NT2/D1 (cell line): ENCODE results near the gene ZNF32.

Source experiments
- DNase-seq: peaks from one replicate; pipeline ENCODE4 v3.0.0-alpha.2; 2011; ENCODE audit warnings: low read depth, low spot score
- H3K27me3 ChIP-seq: 2 replicates; pipeline ENCODE4 v1.6.0; 2011; ENCODE audit warnings: mild to moderate bottlenecking; ENCODE audit not compliant: insufficient read length, insufficient read depth
- H3K36me3 ChIP-seq: 2 replicates; pipeline ENCODE4 v1.6.1; 2011; ENCODE audit warnings: mild to moderate bottlenecking, low read length, mixed read lengths; ENCODE audit not compliant: insufficient read depth, insufficient read length
- H3K4me1 ChIP-seq: 2 replicates; pipeline ENCODE4 v1.5.1; 2011; ENCODE audit not compliant: insufficient read depth, insufficient read length
- H3K4me3 ChIP-seq: 2 replicates; pipeline ENCODE4 v1.5.1; 2011; ENCODE audit warnings: low read depth; ENCODE audit not compliant: insufficient read length
- H3K9ac ChIP-seq: 2 replicates; pipeline ENCODE4 v1.6.0; 2011; ENCODE audit warnings: low read depth; ENCODE audit not compliant: insufficient read length
- H3K9me3 ChIP-seq: 2 replicates; pipeline ENCODE4 v1.5.1; 2011; ENCODE audit warnings: mild to moderate bottlenecking, low read length; ENCODE audit not compliant: insufficient read depth
- SUZ12 ChIP-seq: IDR thresholded peaks from 2 replicates; pipeline ENCODE4 v1.6.1; 2011; ENCODE audit not compliant: insufficient read length, insufficient read depth; ENCODE audit errors: extremely low read depth
- YY1 ChIP-seq: IDR thresholded peaks from 2 replicates; pipeline ENCODE4 v1.6.1; 2011; ENCODE audit not compliant: insufficient read length, insufficient read depth
- ZNF274 ChIP-seq: IDR thresholded peaks from 2 replicates; pipeline ENCODE4 v1.6.1; 2011; ENCODE audit warnings: mild to moderate bottlenecking, low read depth, low read length

ZNF32 gene

DNA sequence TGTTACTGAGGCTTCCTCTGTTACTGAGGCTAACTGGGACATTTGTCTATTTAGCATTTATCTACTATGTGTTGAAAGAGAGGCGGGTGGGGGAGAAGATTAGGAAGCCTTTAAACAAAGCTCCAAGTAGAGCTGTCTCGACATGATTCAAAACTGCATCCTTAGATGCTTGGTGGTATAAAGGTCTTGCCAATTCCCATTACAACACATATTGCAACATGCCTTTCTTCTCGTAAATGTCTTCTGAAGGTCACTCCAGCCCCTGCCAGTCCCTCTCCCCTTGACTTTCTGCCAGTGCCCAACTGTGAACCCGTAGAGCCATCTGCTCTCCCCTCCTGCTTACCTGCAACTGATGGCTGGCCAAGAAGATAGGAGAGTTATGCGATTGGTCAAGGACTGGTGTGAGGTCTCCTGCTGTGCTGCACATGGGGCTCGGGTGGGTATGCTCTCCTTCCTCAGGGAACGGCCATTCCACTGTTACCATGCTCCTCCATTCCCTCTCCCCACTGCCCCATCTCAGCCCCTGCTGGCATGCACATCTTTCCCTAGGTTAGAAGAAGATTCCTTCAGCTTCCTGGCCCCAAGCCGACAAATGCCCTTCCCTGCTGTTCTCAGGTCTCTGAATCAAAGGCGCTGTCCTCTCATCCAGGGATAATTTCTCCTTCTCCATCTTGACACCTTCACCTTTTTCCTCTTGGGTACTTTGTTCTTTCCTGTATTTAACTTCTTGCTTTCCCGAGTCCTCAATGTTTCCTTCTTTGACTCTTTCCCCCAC, 43.6 kb upstream of the ZNF32 start:
- Histone ChIP-seq H3K4me3 (no peak overlapping the region), H3K4me1 (peaks cover 2% of the 10 kb centered on the region), H3K9me3 (no peaks in the 10 kb centered on the region), H3K9ac (no peak overlapping the region), H3K27me3 (peaks cover 23% of the 10 kb centered on the region), H3K36me3 (no peaks in the 10 kb centered on the region)
- TF ChIP-seq ZNF274 (no peak), YY1 (no peak), SUZ12 (no peak)
- no peak for DNase-seq

DNA sequence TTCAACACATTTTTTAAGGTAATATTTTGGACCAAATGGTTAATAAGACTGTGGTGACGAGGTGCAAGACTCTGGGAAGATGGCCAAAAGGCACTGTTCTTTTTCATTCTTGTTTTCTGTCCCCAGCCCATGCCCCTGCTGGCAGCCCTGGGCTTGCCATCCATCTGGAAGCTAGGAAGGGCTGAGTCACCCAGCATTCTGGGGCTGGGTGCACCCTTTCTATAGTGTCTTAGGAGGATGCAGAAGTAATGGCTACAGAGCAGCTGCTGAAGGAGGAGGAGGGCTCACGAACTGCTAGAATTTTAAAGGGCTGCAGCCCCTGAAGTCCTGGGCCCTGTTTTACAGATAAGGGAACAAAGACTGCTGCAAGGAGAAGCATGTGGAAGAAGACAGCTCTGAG, 42.8 kb upstream of the ZNF32 start:
- H3K4me3 ChIP-seq, result no peak overlapping the region
- H3K4me1 ChIP-seq, result peaks cover 3% of the 10 kb centered on the region
- TF ChIP-seq SUZ12 (no peak), ZNF274 (no peak), YY1 (no peak)
- H3K36me3 ChIP-seq, result no peaks in the 10 kb centered on the region
- H3K27me3 ChIP-seq, result peaks cover 23% of the 10 kb centered on the region
- no peak for DNase-seq
- H3K9ac ChIP-seq, result no peak overlapping the region
- no peaks in the 10 kb centered on the region for H3K9me3 ChIP-seq

DNA sequence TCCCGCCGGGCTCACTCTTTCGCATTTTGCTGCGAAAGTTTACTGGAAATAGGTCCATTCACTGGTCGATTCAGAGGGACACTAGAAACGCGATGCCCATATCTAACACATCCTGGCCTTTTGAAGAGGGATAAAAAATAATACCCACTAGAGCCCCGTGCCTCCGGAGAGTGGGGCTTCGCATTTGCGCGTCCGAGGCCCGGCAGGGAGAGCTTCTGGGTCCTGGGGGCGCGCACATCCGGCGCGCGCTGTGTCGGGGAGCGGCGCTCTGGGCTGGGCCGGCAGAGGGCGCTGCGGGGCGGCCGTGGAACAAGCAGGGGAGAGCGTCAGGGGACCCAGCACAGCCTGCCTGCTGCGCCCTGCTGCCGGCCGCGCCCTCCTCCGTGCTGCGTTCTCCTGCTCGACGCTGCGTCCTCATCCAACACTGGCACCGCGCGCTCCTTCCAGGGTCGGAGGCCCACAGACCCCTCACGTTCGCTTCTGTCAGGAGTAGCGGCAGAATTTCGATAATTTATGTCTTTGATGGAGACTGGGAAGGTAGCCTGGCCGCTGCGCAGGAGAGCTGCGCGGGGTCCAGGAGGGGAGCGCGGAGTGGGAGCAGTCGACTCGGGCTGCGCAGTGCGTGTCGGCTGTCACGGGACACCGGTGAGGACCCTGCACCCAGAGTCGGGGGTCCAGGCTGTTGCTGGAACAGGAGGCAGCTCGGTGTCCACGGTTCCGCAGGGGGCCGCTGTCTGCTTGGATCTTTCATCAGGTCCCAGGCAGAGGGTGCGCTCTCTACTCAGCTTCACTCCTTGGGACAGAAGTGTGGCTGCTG, 41.5 kb upstream of the ZNF32 start:
- Histone ChIP-seq H3K4me3 (peak overlapping the region; percentile 59), H3K27me3 (peaks cover 23% of the 10 kb centered on the region), H3K4me1 (peaks cover 3% of the 10 kb centered on the region), H3K9ac (peak overlapping the region; percentile 77), H3K9me3 (no peaks in the 10 kb centered on the region), H3K36me3 (no peaks in the 10 kb centered on the region)
- TF ChIP-seq SUZ12 (no peak), YY1 (no peak), ZNF274 (no peak)
- DNase-seq, result peak; percentile 49

DNA sequence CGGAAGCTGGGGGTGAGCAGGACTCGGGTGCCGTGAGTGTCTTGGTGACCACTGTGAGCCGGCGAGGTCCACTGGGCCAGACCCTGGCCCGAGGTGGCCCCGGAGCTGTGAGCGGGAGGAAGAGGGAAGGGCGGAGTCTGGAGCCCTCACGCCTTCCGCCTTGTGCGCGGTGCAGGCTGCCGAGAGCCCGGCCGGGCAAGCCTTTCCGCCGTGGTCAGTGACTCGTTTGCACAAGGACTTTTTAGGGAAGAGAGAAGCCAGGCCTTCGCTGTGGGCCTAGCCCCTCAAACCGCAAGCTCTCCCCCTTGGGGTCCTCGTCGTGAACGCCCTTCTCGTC, 40.9 kb upstream of the ZNF32 start:
- no peak for DNase-seq
- peak overlapping the region; percentile 77 for H3K9ac ChIP-seq

DNA sequence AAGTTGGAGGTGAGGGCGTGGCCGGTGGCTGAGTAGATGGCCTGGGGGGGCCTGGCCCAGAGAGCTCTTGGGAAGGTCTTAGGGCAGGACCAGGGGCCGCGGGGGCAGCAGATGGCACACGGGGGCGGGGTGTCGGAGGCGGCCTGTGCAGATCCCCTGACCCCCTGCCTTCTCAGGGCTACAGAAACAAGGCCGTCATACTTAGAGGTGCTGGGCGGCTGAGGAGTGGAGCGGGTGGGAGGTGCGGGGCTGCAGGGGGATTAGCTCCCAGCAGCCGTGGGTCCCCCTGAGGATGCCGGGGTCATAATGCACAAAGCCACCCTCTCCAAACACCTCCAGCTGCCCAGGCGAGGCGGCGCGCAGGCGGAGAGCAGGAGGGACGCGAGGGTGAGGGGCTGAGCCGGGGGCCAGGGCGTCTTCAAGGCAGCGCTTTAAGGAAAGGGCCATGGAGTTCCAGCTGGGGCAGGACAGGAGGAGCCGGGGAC, 40.4 kb upstream of the ZNF32 start:
- Histone ChIP-seq H3K27me3 (peaks cover 23% of the 10 kb centered on the region), H3K36me3 (no peaks in the 10 kb centered on the region), H3K9me3 (0 out of 2 replicates have a peak, but pooled peaks cover under 1% of the 10 kb centered on the region), H3K4me1 (peaks cover 3% of the 10 kb centered on the region), H3K9ac (no peak overlapping the region), H3K4me3 (no peak overlapping the region)
- no peak for DNase-seq
- TF ChIP-seq SUZ12, result no peak
- no peak for TF ChIP-seq ZNF274
- no peak for TF ChIP-seq YY1

More for the DNA sequence above, 40.9 kb upstream of the ZNF32 start:
- peaks cover 23% of the 10 kb centered on the region for H3K27me3 ChIP-seq
- TF ChIP-seq SUZ12 (no peak), YY1 (no peak), ZNF274 (no peak)
- H3K36me3 ChIP-seq, result no peaks in the 10 kb centered on the region
- H3K4me3 ChIP-seq, result peak overlapping the region; percentile 59
- H3K9me3 ChIP-seq, result no peaks in the 10 kb centered on the region
- H3K4me1 ChIP-seq, result peaks cover 3% of the 10 kb centered on the region

DNA sequence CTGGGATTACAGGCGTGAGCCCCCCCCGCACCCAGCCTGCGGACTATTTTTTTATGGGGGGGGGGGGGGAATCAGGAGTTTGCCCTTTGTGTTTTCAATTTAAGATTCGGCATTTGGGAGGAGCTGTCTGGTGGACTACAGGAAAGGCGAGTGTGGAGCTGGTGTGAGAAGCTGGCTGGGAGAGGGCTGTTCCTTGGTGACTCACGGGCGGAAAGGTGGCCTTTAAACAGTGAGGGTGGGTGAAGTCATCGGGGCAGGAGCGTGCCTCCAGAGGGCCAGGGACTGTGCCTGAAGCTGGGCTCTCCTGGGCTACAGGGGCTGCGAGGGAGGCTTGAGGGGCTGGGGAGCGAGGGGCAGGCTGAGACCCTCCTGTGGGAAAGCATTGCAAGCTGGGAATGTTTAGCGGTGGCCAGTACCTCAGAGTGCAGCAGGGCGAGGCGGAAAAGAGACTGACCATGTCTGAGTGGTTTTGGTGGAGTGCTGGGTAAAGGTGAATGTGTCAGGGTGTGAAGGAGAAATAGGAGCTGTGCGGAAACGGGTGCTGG, 39.7 kb upstream of the ZNF32 start:
- Histone ChIP-seq H3K36me3 (no peaks in the 10 kb centered on the region), H3K27me3 (peaks cover 23% of the 10 kb centered on the region), H3K9me3 (peaks cover 3% of the 10 kb centered on the region; the same call in 1 of the 2 replicates), H3K4me3 (no peak overlapping the region), H3K4me1 (peaks cover 3% of the 10 kb centered on the region), H3K9ac (no peak overlapping the region)
- DNase-seq, result no peak
- TF ChIP-seq ZNF274 (no peak), YY1 (no peak), SUZ12 (no peak)

DNA sequence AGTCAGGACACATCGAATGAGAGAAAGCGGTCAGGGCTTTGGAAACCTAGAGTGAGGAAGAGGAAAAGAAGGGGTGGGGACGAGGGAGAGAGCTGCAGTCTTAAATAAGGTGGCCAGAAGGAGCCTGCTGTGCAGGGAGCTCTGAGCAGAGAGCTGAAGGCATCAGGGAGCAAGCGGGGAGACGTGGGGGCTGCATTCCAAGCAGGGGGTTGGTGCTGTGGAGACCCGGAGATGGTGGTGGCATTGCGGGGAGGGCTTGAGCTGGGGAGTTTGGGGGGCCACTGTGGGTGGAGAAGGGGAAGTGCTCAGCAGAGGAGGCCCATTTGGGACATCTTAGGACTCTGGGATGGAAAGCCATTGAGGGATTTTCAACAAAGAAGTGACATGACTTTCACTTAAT, 38.7 kb upstream of the ZNF32 start:
- H3K27me3 ChIP-seq, result peaks cover 23% of the 10 kb centered on the region
- H3K9me3 ChIP-seq, result peaks cover 3% of the 10 kb centered on the region; the same call in 1 of the 2 replicates
- no peak for TF ChIP-seq YY1
- no peak for TF ChIP-seq SUZ12
- no peak for TF ChIP-seq ZNF274
- peaks cover 3% of the 10 kb centered on the region for H3K4me1 ChIP-seq
- no peak overlapping the region for H3K9ac ChIP-seq
- no peak overlapping the region for H3K4me3 ChIP-seq
- no peaks in the 10 kb centered on the region for H3K36me3 ChIP-seq
- DNase-seq, result no peak
